Pancreas (tissue), 10 donors: ENCODE results near the gene CACUL1. TPM values are rescaled to one million over a fixed set of nuclear protein-coding genes. Genes with fewer than 3 reads are reported as not detected.

Source experiments
- ATAC-seq, 4 donors: fragments of 200-7000 bp; cut with Tn5 transposase; one replicate each; pipeline versions ENCODE4 v1.8.0 to v1.9.1; 2020; ENCODE audit warnings: mild to moderate bottlenecking in 4 of 4, moderate library complexity in 4 of 4
- DNase-seq, 6 donors: peaks; one replicate each; pipeline ENCODE4 v3.0.0-alpha.2; 2020
- FAIRE-seq: peaks from 2 replicates; lab custom pipeline; 2012; peaks lifted over from hg19 to GRCh38; lab: Jason Lieb, UNC
- H3K27ac ChIP-seq, 4 donors: fragments of 200-600 bp; sonication (generic); 1 replicate in 3 of 4; 2 replicates in 1 of 4; pipeline versions ENCODE4 v1.5.0 to v1.8.0; 2020
- H3K27me3 ChIP-seq, 4 donors: fragments of 200-600 bp; one replicate each; pipeline ENCODE4 v1.8.0; 2021
- H3K36me3 ChIP-seq, 3 donors: fragments of 200-600 bp; sonication (generic) in 1 of 3; one replicate each; pipeline versions ENCODE4 v1.5.0 to v1.8.0; 2020 to 2021
- H3K4me1 ChIP-seq, 3 donors: fragments of 200-600 bp; one replicate each; pipeline ENCODE4 v1.8.0; 2021
- H3K4me3 ChIP-seq, 4 donors: fragments of 200-600 bp; sonication (generic) in 2 of 4; one replicate each; pipeline versions ENCODE4 v1.5.0 to v1.8.0; 2020 to 2021
- H3K9me3 ChIP-seq, 4 donors: fragments of 200-600 bp; one replicate each; pipeline ENCODE4 v1.8.0; 2021
- WGBS, 2 donors: extraction: QIAGEN DNeasy Blood & Tissue Kit; methylation state at CpG; one replicate each; pipeline ENCODE4 v1.1.7; 2013; 5-methylcytosine and 5-hydroxymethylcytosine counted together
- intact Hi-C, 3 donors: fragments of 100-400 bp; cut with DNase I; formaldehyde crosslinking; loops; one replicate each; pipeline versions ENCODE4 v1.11.1 to v1.14.2; 2022
- polyA plus RNA-seq, 2 donors: library from polyadenylated mRNA; stranded (reverse); fragments of 200-250 nt; gene quantifications; one replicate each; pipeline ENCODE4 v1.2.3, GENCODE V29; 2013
- total RNA-seq, 6 donors: library from RNA; stranded (reverse); fragmentation: NEBNext Ultra II Directional in 4 of 6; extraction: Animal tissue kit (Norgen Biotek cat#: 25700) in 4 of 6; gene quantifications; one replicate each; pipeline versions ENCODE4 v1.2.1 to v1.2.4, GENCODE V29; 2021 to 2023
- TF ChIP-seq, protein P1 (sequence below), 4 donors: fragments of 200-600 bp; sonication (generic) in 3 of 4; IDR thresholded peaks; one replicate each; pipeline versions ENCODE4 v1.5.0 to v1.8.0; 2021; ENCODE audit warnings: antibody characterized with exemption in 4 of 4
- donor health status: healthy with polysubstance abuse.
- donor health status: DM: no; HTN: no; CAD: no; lungs with moderate emphysema.
- donor health status: DM: no; HTN: no; CAD: no.
- donor health status: control.
- donor health status: control.
- donor health status: Bipolar disorder and iron deficiency.
- donor health status: DM: yes; HTN: yes; CAD: no.
- donor health status: DM: no; HTN: no; CAD: no.
- donor health status: DM: no; HTN: no; CAD: no.
- donor health status: DM: yes; HTN: yes; CAD: no.

Gene CACUL1
- total and polyA plus RNA-seq, 8 donors: 3.1 to 28.3 (median 16.2) TPM

DNA sequence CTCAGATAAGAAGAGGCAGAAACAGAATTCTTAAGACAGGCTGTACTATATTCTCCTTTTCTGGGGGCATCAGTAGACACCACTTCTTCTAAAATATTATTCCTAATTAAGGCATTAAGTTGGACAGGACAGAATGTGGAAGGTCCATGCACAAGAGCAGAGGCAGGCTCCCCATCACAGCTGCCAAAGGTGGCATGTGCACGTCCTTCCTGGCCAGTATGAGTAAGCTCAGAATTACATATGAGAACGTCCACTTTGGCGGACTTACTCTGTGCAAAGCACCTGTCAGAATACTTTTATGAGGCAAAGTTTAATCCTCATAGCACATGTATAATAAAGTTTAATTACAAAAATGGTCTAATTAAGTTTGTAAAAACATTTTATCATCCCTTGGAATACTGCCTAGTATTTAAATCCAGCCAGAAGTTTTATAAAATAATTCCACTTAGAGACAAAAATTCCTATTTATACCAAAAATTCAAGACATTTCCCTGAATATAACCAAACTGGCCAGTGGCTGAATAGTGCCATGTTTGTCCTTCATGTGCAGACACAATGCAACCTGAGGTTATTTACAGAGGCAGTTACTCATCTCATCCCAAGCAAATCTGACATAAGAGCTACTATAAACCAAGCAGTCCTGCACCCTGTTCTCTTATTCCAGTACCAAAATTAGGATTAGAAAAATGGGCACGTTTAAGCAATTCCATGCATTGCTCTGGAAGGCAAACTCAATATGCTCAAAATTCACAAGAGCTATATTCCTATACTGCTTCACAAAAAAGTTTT, 65.5 kb downstream of the CACUL1 start:
- no peak for ATAC-seq
- intact Hi-C loops: no loop called here
- Histone ChIP-seq H3K27ac (no peak overlapping the region), H3K4me1 (no peaks in the 10 kb centered on the region), H3K27me3 (no peaks in the 10 kb centered on the region), H3K9me3 (no peaks in the 10 kb centered on the region), H3K4me3 (no peak overlapping the region), H3K36me3 (peaks cover 0 to 22% (median 5%) of the 10 kb centered on the region in 3 donors)
- DNase-seq: no peak
- WGBS, 2 donors: 92 to 93% methylated on average over 4 of the region's 4 CpGs
- TF ChIP-seq, protein P1, sequence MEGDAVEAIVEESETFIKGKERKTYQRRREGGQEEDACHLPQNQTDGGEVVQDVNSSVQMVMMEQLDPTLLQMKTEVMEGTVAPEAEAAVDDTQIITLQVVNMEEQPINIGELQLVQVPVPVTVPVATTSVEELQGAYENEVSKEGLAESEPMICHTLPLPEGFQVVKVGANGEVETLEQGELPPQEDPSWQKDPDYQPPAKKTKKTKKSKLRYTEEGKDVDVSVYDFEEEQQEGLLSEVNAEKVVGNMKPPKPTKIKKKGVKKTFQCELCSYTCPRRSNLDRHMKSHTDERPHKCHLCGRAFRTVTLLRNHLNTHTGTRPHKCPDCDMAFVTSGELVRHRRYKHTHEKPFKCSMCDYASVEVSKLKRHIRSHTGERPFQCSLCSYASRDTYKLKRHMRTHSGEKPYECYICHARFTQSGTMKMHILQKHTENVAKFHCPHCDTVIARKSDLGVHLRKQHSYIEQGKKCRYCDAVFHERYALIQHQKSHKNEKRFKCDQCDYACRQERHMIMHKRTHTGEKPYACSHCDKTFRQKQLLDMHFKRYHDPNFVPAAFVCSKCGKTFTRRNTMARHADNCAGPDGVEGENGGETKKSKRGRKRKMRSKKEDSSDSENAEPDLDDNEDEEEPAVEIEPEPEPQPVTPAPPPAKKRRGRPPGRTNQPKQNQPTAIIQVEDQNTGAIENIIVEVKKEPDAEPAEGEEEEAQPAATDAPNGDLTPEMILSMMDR (IDR thresholded peaks at IDR 0.05): no peak
- FAIRE-seq: no peak

DNA sequence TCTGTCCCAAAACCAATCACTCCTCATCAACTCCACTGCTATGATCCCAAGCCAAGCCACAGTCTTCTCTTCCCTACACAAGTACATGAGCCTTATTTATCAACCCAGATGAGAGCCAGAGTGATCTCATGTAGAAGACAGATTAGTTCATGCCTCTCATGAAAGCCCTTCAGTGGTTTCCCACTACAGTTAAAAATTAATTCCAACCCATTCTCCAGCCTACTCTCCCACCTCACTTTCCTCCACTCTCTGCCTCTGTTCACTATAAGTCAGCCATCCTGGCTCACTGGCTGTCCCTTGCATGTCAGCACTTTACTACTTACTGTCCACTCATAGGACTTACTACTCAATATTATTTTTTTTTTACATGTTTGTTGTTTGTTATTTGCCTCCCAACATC, 67.3 kb downstream of the CACUL1 start:
- TF ChIP-seq, protein P1 (IDR thresholded peaks at IDR 0.05): no peak
- FAIRE-seq (no peak), ATAC-seq (no peak), DNase-seq (no peak)
- Histone ChIP-seq H3K4me3 (no peak overlapping the region), H3K36me3 (peaks cover 0 to 23% (median 5%) of the 10 kb centered on the region in 3 donors), H3K27me3 (no peaks in the 10 kb centered on the region), H3K4me1 (no peaks in the 10 kb centered on the region), H3K27ac (no peak overlapping the region), H3K9me3 (no peaks in the 10 kb centered on the region)
- intact Hi-C loops: no loop called here

GRCh38 chr10:118682533-118682932, 72.2 kb downstream of the CACUL1 start:
- Histone ChIP-seq H3K36me3 (peaks cover 0 to 7% (median 5%) of the 10 kb centered on the region in 3 donors), H3K4me1 (no peaks in the 10 kb centered on the region), H3K9me3 (no peaks in the 10 kb centered on the region), H3K4me3 (no peak overlapping the region), H3K27me3 (no peaks in the 10 kb centered on the region), H3K27ac (no peak overlapping the region)
- FAIRE-seq (no peak), ATAC-seq (no peak), DNase-seq (no peak)
- intact Hi-C loops: no loop called here
- WGBS, 2 donors: 89 to 93% methylated on average over 6 of the region's 6 CpGs
- TF ChIP-seq, protein P1 (IDR thresholded peaks at IDR 0.05): no peak

DNA sequence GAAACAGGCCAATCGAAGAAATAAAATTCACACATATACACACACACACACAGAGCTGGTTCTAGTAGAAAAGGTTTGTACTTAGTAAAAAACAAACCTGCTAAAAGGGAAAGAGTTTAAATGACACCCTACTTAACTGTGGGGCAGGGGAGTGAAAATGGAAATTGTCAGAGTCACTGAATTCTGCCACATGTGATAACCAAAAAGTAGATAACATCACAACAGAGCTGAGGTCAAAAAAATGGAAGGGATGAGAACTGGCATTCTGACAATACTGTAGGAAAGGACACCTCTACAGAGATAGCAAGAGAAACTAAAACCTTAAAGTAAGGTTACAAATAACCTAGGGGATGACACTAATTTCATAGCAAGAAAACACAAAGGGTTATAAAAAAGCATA, 74.6 kb downstream of the CACUL1 start:
- TF ChIP-seq, protein P1 (IDR thresholded peaks at IDR 0.05): no peak
- Histone ChIP-seq H3K27me3 (no peaks in the 10 kb centered on the region), H3K27ac (no peak overlapping the region), H3K4me1 (no peaks in the 10 kb centered on the region), H3K4me3 (no peak overlapping the region), H3K36me3 (peaks cover 0 to 7% (median 5%) of the 10 kb centered on the region in 3 donors), H3K9me3 (no peaks in the 10 kb centered on the region)
- no peak for ATAC-seq
- intact Hi-C loops: no loop called here
- no peak for FAIRE-seq
- 96 to 98% methylated on average over 1 of the region's 1 CpG for WGBS, 2 donors
- no peak for DNase-seq
